Activated CD4-positive, CD25-positive, alpha-beta regulatory T cell treated with anti-CD3 and anti-CD28 coated beads, Interleukin-2, amount 50 U/mL, for 72 hours (primary cell): ENCODE measurements around the gene TIMM23B.
A peak's percentile ranks its signal among the peaks of the same experiment; 100 is the strongest.
"Not testable (repeated sequence)": the region's sequence is repeated elsewhere in the genome, so short reads cannot be mapped to it uniquely, and the experiment has no call there.

ENCODE experiments used
- DNase-seq: peaks from one replicate; pipeline ENCODE4 v3.0.0; 2021

The TIMM23B gene, protein sequence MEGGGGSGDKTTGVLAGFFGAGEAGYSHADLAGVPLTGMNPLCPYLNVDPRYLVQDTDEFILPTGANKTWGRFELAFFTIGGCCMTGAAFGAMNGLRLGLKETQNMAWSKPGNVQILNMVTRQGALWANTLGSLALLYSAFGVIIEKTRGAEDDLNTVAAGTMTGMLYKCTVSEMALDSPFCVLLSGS

DNA sequence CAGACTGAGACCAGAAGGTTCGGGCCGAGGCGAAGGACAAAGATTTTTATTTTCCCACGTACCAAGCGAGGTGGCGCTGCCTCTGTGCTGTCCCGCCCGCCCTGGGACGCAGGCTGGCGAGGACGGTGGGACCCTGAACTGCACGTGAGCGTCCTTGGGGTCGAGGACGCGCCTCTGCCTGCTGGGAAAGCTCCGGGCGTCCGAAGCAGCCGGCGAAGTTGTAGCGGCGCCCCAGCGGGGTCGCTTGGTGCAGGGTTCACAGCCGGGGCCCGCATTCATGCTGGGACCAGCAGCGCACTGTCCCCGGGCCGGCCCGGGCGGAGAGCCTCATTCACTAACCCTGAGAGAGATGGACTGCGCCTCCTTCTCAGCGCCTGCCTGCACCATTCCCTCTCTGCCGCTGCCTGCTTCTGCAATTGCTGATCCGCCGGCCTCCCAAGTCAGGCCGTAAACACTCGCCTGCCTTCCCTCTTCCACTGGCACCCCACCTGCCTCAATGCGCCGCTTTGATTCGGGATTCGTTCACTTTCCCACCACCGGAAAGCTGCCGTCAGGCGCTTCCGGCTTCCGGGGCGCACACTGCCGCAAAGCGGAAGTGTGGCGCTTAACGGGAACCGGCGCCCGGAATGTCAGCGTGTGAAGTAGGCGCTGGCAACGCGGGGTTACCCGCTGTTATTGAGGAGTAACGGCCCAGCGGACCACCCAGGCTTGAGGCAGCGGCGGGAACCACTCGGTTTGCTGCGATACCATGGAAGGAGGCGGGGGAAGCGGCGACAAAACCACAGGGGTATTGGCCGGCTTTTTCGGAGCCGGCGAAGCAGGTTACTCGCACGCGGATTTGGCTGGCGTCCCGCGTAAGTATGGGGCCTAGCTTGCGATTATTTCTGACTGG, at the start of gene TIMM23B, which contains the start of gene PARG:
Gene TIMM23B (plus strand): TSS at position 607 of the 892 bp plus-strand sequence. CDS start 142 bp downstream, at position 749.
Gene PARG (minus strand): TSS at position 581 of the 892 bp plus-strand sequence. CDS start 302 bp downstream, at position 279.
- peak; percentile 78 for DNase-seq

DNA sequence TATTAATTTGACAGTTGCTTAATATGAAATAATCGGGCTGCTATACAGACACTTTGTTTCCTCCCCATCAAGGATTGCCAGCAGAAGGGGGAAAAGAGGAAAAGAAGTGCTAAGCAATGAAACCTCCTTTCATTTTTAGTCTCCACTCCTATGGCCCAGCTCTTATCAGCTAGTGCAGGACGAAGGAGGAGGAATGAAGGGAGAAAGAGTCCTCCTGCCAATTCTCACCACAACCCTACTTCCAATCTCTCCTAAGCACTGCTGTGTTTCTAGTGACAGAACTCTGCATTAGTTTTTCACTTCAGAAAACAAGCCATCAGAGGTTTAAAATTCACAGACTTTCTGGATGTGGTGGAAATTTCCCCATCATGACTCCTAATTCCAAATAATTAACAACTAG, 41.9 kb upstream of the TIMM23B start:
- not testable (repeated sequence) for DNase-seq

DNA sequence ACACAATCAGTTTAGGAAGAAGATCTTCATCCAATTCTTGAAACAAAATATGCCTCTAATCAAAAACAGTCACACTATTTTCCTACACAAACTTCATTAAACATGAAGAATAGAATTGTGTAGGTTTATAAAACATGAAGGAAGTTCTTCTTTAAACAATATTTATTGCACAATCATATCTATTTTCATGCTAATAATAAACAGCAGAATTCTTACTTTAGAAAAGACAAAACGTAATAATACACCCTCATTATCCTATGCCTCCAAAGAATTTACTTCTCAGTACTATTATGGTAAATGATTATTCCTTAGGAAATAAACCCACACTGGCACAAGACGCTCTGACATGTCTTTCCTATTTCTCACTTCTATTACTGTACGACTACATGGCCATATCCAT, 41.4 kb upstream of the TIMM23B start:
- not testable (repeated sequence) for DNase-seq

DNA sequence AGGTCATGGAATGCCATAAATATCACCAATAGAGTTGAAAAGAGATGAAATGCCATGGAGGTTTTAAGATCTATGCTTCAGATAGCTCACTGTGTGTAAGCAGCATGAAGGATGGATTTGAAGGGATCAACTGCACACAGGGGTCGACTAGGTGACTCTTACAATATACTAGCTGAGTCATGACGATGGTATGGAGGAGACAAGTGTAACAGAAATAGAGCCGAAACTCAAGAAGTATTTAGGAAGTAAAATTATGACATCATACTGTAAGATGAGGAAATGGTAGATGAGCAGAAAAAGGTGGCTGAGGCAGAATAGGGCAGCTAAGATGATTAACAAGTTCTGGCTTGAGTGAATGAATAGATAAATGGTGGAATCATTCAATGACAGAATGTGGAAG, 38.0 kb upstream of the TIMM23B start:
- not testable (repeated sequence) for DNase-seq

DNA sequence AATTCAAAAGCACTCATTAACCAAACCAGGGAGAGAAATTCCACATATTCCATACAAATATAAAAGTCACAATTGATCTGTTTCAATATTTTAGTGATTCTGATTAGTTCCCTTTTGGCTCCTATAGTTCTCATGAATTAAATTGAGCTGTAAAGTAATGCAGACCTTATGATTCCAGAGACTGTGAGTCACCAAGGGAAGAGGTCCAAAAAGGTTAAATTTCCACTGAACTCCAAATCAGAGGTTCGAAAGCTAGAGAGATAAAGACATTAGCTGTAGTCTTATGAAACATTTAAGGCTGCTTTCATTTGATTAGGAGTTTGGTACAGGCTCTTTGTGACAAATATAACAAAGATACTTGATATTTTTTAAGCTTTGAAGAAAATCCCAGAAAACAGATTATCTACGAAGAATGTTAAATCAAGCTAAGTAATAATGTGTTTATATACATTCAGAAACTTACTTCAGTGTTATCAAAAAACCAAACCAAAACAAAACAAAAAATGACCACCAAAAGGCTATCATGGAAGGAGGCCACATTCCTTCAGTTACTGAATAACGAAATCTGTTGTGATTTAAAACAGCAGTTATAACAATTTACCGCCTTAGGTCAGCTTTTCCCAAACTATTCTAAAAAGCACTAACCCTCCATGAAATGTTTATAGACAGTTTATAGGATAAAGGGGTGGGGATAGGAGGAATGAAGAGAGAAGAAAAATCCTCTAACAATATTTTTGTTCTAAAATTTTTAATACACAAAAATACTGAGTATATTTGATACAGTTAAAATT, 33.4 kb upstream of the TIMM23B start:
- not testable (repeated sequence) for DNase-seq

DNA sequence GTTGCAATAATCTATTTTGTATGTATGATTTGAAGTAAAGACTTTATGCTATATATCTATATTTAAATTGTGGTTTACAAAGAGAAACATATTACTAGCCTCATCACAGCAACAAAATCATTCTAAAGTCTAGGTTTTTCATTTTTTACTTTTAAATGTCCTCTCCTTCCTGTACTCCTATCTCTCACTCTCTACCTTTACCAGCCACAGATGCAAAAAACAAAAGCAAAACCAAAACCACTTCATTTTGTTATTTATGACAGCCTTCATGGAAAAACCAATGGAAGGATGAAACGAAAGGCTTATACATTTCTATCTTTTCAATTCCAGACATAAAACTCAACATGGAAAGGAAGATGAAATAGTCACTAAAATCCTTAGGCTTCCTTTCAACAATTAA, 31.6 kb upstream of the TIMM23B start:
- not testable (repeated sequence) for DNase-seq

DNA sequence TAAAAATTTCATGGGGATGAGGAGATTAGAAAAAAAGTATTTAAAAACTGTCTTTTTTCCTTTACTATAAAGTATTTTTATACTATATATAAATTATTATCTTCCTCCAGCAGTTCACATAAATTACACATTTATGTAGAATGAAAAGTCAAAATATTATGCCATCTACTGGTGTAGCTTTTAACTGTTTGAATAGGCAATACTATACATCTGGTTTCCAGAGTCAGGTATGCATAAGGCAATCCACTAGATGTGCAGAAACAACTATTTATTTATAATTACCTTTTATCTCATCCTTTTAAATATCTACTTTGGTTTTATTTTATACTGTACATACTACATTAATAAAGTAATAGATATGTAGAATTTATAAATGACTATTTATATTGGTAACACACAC, 25.4 kb upstream of the TIMM23B start:
- not testable (repeated sequence) for DNase-seq

DNA sequence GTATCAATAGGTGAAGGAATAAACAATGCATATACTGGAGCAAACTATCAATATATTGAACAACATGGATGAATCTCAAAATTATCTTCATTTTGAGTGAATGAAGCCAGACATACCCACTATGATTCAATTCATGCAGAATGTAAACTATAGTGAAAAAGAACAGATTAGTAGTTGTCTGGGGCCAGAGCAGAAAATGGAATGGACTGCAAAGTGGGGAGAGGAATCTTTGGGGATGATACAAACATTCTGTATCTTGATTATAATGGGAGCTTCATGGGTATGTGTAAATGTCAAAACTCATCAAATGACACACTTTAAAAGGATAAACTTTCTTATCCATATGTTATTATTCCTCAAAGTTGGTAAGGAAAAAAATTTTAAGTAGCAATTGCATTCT, 23.9 kb upstream of the TIMM23B start:
- DNase-seq, result not testable (repeated sequence)

DNA sequence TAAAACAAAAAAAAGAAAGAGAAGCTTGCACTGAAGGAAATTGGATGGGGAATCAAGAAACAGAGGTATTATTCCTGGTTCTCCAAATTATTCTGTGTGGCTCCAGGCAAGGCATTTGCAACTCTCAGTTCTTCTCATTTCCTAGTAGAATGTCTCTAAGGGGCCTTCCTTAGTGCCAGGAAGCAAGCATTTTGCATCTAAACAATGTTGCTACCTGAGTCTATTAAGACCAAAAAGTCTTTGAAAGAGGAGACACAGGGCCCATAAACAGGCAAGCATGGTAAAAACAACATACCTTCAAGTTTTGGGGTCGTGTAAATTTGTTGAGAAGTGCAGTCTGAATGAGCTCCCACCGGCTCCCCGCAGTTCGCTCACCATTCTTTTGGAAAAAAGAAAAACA, 19.8 kb upstream of the TIMM23B start:
- not testable (repeated sequence) for DNase-seq

DNA sequence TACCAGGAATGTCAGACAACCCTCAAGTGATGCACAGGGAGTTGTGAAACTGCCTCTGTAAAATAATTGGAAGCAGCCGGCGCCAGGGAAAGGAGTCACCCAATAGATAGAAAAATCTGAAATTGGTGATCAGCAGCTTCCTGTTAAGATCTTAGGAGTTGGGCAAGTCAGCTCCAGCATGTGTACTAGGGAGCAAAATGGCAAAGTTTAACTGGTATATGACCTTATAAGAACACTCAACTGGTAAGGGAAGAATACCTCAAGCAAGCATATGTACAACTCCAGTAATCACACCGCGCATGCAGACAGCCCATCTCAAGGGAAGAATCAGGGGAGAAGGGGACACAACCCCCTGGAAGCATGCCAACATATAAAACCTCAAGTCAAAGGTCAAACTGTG, 18.3 kb upstream of the TIMM23B start:
- not testable (repeated sequence) for DNase-seq

DNA sequence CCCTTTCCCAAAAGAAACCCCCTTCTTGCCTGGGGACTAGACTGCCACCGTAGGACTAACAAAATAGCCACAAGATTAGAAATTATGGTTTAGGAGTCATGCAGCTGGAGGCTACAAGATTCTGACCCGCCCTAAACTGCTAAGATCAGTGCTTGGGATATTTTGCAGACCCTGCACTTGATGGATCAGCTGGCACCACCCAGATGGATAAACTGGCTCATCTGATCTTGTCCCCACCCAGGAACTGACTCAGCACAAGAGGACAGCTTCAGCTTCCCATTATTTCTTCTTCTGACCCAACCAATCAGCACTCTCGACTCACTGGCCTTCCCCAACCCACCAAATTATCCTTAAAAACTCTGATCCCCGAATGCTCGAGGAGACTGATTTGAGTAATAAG, 10.6 kb upstream of the TIMM23B start:
- DNase-seq, result not testable (repeated sequence)

DNA sequence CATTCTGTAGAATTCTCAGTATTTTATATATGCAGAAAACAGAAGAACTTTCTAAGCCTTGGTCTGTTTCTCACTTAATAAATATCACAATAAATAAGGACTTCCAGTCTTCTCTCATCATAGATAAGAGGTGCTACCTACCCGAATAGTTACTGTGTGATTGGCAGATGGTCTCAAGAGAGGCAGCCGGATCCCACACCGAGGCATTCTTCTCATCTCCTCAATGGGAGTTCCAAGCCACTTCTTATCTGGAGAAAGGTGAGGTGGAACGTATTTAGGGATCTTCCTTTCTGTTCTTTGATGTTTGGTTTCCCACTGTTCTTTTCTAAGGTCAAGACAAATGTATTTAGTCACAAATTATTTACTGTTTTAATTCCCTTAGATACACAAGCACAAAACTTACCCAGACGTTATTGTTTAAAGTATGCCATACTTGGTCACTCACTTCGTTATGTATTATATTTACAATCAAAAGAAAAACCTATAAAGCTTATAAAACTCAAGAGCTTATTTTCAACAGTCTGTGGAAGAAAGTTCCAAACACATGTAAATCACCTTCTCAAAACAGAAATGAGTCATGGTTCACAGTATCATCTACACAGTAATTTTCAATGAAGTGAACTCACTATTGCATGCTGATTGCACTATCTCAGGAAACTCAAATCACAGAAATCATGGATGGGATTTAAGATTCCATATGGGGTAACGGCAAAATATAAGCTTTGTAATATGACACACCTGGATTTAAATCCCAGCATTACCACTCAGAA, 9.7 kb upstream of the TIMM23B start:
- DNase-seq, result not testable (repeated sequence)

DNA sequence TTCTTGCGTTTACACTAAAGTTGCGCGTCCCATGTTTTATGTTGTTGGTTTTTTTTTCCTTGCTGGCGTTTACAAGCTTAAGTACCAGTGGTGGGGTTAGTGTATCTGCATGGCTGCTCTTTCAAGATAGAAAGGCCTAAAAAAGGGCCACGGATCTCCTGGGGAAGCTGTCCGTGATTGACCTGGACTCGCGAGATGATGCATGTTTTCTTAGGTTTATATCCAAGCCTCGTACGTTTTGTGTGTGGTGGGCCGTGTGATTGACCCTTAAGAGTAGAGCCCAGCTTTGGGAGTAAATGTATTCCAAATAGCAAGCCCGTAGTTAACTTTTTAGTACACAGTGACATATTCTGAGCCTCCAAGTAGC, 469 bp downstream of the TIMM23B start:
- DNase-seq, result not testable (repeated sequence)

DNA sequence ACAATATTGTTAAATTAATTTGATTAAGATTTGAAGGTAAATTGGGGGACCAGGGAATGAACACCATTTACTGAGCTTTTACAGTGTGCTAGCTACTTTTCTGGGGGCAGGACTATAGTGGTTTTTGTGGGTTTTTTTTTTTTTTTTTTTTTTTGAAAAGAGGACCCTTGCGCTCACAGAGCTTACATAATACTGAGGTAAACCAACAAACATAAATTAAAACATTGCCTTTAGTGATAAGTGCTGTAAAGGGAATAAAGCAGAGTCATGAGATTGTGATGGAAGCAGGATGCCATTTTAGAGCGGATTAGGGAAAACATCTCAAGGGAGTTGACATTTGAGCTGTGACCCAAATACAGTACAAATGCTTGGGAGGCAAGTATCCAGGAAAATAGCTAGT, 1.8 kb downstream of the TIMM23B start:
- DNase-seq, result not testable (repeated sequence)

DNA sequence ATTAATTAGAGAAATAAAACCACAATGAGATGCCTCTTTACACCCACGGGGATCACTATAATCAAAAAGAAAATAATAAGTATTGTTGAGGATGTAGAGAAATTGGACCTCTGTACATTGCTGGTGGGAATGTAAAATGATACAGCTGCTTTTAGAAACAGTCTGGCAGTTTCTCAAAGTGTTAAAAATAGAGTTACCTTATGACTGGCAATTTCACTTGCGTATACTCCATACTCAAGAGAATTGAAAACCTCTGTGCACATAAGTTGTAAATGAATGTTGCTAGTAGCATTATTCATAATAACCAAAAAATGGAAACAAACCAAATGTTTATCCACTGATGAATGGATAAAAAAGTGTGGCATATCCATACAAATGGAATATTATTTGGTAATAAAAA, 6.3 kb downstream of the TIMM23B start:
- DNase-seq, result not testable (repeated sequence)

DNA sequence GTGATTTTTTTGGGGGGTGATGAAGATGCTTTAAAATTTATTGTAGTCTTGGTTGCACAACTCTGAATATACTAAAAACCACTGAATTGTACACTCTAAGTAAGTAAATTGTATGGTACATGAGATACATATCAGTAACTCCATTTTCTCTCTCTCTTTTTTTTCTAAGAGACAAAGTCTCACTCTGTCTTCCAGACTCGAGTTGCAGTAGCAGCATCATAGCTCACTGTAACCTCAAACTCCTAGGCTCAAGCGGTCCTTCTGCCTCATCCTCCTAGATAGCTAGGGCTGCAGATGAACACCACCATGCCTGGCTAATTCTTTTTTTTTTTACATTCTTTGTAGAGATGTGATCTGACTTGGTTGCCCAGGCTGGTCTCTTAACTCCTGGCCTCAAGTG, 6.9 kb downstream of the TIMM23B start:
- DNase-seq, result not testable (repeated sequence)

DNA sequence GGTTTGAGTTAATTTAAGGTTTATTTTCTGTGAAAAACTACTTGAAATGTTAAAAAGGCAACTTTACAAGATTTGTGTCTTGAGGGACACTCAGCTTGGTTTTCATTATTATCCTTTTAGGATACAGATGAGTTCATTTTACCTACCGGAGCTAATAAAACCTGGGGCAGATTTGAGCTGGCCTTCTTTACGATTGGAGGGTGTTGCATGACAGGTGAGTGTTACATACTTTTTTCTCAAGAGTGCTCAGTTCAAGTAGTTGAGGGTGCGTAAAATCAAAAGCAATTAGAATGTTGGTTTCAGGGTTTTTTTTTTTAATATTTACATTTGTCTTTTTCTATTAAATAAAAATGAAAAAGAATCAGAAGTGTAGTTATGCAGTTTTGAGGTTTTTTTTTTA, 10.2 kb downstream of the TIMM23B start:
- DNase-seq, result not testable (repeated sequence)

DNA sequence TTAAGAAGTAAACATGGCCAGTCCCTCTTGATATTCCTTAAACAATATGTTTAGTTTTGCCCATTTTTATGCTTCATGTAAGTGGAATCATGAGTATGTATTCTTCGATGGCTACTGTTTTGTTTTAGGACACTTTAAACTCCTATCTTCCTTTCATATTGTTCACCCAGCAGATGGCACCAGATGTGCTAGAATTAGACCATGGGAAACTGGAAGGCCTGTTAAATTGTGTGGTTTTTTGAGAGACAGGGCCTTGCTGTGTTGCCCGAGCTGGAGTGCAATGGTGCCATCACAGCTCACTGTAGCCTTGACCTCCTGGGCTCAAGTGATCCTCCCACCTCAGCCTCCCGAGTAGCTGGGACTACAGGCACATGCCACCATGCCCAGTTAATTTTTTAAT, 11.3 kb downstream of the TIMM23B start:
- DNase-seq, result not testable (repeated sequence)

DNA sequence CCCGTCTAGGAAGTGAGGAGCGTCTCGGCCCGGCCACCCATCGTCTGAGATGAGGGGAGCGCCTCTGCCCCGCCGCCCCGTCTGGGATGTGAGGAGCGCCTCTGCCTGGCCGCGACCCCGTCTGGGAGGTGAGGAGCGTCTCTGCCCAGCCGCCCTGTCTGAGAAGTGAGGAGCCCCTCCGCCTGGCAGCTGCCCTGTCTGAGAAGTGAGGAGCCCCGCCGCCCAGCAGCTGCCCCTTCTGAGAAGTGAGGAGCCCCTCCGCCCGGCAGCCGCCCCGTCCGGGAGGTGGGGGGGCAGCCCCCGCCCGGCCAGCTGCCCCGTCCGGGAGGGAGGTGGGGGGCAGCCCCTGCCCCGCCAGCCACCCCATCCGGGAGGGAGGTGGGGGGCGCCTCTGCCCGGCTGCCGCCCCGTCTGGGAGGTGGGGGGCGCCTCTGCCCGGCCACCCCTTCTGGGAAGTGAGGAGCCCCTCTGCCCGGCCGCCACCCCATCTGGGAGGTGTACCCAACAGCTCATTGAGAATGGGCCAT, 28.5 kb downstream of the TIMM23B start:
- not testable (repeated sequence) for DNase-seq

DNA sequence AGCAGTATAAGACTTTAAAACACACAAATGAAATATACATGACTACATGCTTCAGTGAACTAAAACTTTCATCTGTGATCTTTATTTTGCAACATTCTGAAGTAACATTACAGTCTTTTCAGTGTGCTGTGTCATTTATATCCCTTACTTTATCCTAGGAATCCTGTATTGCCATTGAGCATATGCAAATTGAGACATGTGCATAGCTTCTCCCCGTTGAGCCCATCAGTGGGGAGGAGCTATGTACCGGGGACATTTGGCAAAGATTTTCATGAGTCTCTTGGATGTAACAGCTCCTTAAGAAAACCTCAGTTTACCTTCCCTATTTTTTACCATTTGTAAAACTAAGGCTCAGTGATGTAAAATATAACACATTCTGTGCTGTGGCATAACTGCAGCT, 29.6 kb downstream of the TIMM23B start:
- not testable (repeated sequence) for DNase-seq

DNA sequence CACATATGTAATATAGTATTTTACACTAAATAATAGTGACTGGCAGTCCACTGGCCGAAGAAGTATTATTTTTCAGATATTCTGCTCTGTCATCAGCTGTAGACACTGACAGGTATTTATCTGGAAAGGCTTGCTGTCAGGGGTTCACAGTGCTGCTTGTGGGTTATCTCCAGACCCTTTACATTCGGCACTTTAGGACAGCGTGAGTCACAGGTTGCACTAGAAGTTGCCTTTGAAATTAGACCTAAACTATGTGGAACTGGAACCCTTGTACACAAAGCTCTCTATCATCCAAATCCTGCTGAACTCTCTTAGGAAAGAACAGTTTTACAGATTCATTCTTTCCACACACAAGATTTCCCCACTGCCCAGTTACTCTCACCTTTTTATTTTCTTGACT, 30.2 kb downstream of the TIMM23B start:
- not testable (repeated sequence) for DNase-seq

DNA sequence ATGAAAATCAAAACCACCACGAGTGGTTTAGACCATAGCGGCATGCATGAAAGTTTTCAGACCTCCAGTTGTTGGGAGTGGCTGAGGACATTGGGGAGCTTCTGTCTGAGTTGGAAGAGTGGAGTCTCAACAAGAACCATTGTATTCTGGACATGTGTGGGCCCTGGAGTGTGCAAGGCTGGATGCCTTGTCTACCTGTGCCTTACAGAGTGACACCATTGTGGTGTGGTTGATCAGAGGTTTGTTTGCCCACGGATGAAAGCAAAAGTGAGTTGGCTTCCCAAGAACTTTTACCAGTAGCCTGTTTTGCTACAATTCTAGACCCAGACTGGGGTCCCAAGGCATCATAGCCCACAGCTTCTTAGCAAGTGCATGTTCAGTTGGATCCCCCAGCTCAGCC, 35.9 kb downstream of the TIMM23B start:
- not testable (repeated sequence) for DNase-seq
